Fibroblast of mammary gland (primary cell): ENCODE measurements around the gene IQCH.

Source experiments
- DNase-seq: peaks from one replicate; pipeline ENCODE4 v3.0.0-alpha.2; 2010; ENCODE audit warnings: low read depth
- H3K4me3 ChIP-seq: 2 replicates; pipeline ENCODE4 v1.5.1; 2011; ENCODE audit warnings: low read depth, mild to moderate bottlenecking, low read length, moderate library complexity; ENCODE audit not compliant: control insufficient read depth
- CTCF ChIP-seq: conservative IDR thresholded peaks from 2 replicates; pipeline ENCODE4 v1.5.1; 2011; ENCODE audit warnings: low read depth, low read length, inconsistent platforms; ENCODE audit not compliant: control insufficient read depth, insufficient read depth

Gene IQCH

GRCh38 chr15:67365994-67366393, 111.4 kb downstream of the IQCH start:
- DNase-seq = no peak
- TF ChIP-seq CTCF = no peak

GRCh38 chr15:67366904-67367303, 112.3 kb downstream of the IQCH start:
- no peak for TF ChIP-seq CTCF
- no peak for DNase-seq
- no peak overlapping the region for H3K4me3 ChIP-seq

More at GRCh38 chr15:67365994-67366393, 111.4 kb downstream of the IQCH start:
- H3K4me3 ChIP-seq = no peak overlapping the region

GRCh38 chr15:67369359-67369998, 114.9 kb downstream of the IQCH start:
- no peak for DNase-seq
- no peak for TF ChIP-seq CTCF
- H3K4me3 ChIP-seq = no peak overlapping the region

GRCh38 chr15:67370206-67370954, 115.8 kb downstream of the IQCH start:
- DNase-seq = no peak
- no peak overlapping the region for H3K4me3 ChIP-seq
- no peak for TF ChIP-seq CTCF

GRCh38 chr15:67372543-67372942, 118.0 kb downstream of the IQCH start:
- no peak overlapping the region for H3K4me3 ChIP-seq
- no peak for DNase-seq
- TF ChIP-seq CTCF = no peak

- H3K4me3 ChIP-seq = no peak overlapping the region
- TF ChIP-seq CTCF = no peak
- no peak for DNase-seq
Observed at GRCh38 chr15:67372986-67373675, 118.5 kb downstream of the IQCH start.
